Stomach (tissue), 9 donors: ENCODE measurements around the gene SLMAP. TPM values are rescaled to one million over a fixed set of nuclear protein-coding genes. Genes with fewer than 3 reads are reported as not detected.

Experiments
- DNase-seq, 2 donors: peaks; one replicate each; pipeline versions ENCODE4 v3.0.0 to v3.0.0-alpha.2; 2013 to 2019
- H3K27ac ChIP-seq, 5 donors: fragments of 200-600 bp in 4 of 5; sonication (generic) in 4 of 5; one replicate each; pipeline ENCODE4 v1.5.1; 2013 to 2019; ENCODE audit warnings: mild to moderate bottlenecking in 1 of 5, moderate library complexity in 1 of 5
- H3K27me3 ChIP-seq, 3 donors: fragments of 200-600 bp; sonication (generic); one replicate each; pipeline ENCODE4 v1.5.1; 2017 to 2019; ENCODE audit warnings: mixed run types in 1 of 3
- H3K36me3 ChIP-seq, 4 donors: fragments of 200-600 bp; sonication (generic); 1 replicate in 3 of 4; 2 replicates in 1 of 4; pipeline ENCODE4 v1.5.1; 2016 to 2019
- H3K4me1 ChIP-seq, 4 donors: fragments of 200-600 bp; sonication (generic); one replicate each; pipeline ENCODE4 v1.5.1; 2016 to 2019
- H3K4me3 ChIP-seq, 4 donors: fragments of 200-600 bp; sonication (generic) in 3 of 4; one replicate each; pipeline ENCODE4 v1.5.1; 2016 to 2019; ENCODE audit warnings: mild to moderate bottlenecking in 1 of 4
- H3K9me3 ChIP-seq, 4 donors: fragments of 200-600 bp; sonication (generic); one replicate each; pipeline ENCODE4 v1.5.1; 2016 to 2019
- CTCF ChIP-seq, 7 experiments: fragments of 450-650 bp in 4 of 7; fragments of 200-600 bp in 3 of 7; sonication (generic) in 3 of 7; IDR thresholded peaks; one replicate each; pipeline ENCODE4 v1.5.1; 2016 to 2019; ENCODE audit warnings: antibody characterized with exemption in 7 of 7, control low read depth in 2 of 7, mild to moderate bottlenecking in 1 of 7
- EP300 ChIP-seq: sonication (generic); formaldehyde crosslinking; IDR thresholded peaks from one replicate; pipeline ENCODE4 v1.6.1; 2017; ENCODE audit warnings: antibody characterized with exemption
- POLR2A ChIP-seq, 4 donors: fragments of 450-650 bp; IDR thresholded peaks; one replicate each; pipeline ENCODE4 v1.6.1; 2016; ENCODE audit warnings: antibody characterized with exemption in 4 of 4, control low read depth in 2 of 4, mild to moderate bottlenecking in 1 of 4, moderate library complexity in 1 of 4
- POLR2AphosphoS5 ChIP-seq, 3 donors: sonication (generic); formaldehyde crosslinking; IDR thresholded peaks; one replicate each; pipeline ENCODE4 v1.6.1; 2016; ENCODE audit warnings: antibody characterized with exemption in 3 of 3
- WGBS, 5 donors: extraction: QIAGEN DNeasy Blood & Tissue Kit in 3 of 5; methylation state at CpG; one replicate each; pipeline versions ENCODE4 v1.1.5 to v1.1.7; 2013 to 2018; 5-methylcytosine and 5-hydroxymethylcytosine counted together
- intact Hi-C: fragments of 100-400 bp; cut with DNase I; formaldehyde crosslinking; loops from one replicate; pipeline ENCODE4 v1.15.1; 2023; ENCODE audit warnings: low total_unique reads
- polyA plus RNA-seq, 3 donors: library from polyadenylated mRNA; stranded (reverse); fragments of 200-250 nt; gene quantifications; one replicate each; pipeline ENCODE4 v1.2.3, GENCODE V29; 2013
- total RNA-seq, 5 donors: library from RNA; depleted of rRNA; stranded (reverse); fragments of >200 nt; gene quantifications; one replicate each; pipeline versions ENCODE4 v1.1.0 to v1.2.3, GENCODE V29; 2014 to 2016
- donor health status: healthy with polysubstance abuse.
- donor health status: Bipolar disorder and iron deficiency.
- donor health status: healthy.

Gene SLMAP
- total and polyA plus RNA-seq, 8 donors: 23.9 to 534 (median 133) TPM

- DNase-seq: no peak
- Histone ChIP-seq H3K36me3 (peaks cover 0 to 6% (median 0%) of the 10 kb centered on the region in 4 donors), H3K27ac (no peak overlapping the region), H3K27me3 (no peaks in the 10 kb centered on the region), H3K4me1 (peaks cover 3 to 39% (median 22%) of the 10 kb centered on the region in 4 donors), H3K4me3 (no peak overlapping the region), H3K9me3 (no peaks in the 10 kb centered on the region)
- intact Hi-C loops: no loop called here
- TF ChIP-seq CTCF (IDR thresholded peaks at IDR 0.05): no peak
- no peak for TF ChIP-seq POLR2A (IDR thresholded peaks at IDR 0.05)
- no peak for TF ChIP-seq POLR2AphosphoS5 (IDR thresholded peaks at IDR 0.05)
- 94 to 99% (median 99%) methylated on average over 3 of the region's 3 CpGs for WGBS, 5 donors
These were observed 12.5 kb downstream of the SLMAP start for GRCh38 chr3:57768595-57768994.

GRCh38 chr3:57770009-57770827 lies 14.1 kb downstream of the SLMAP start:
- 60 to 67% (median 65%) methylated on average over 4 of the region's 4 CpGs for WGBS, 5 donors
- no peak overlapping the region for H3K4me3 ChIP-seq
- intact Hi-C loops: no loop called here
- no peaks in the 10 kb centered on the region for H3K27me3 ChIP-seq
- H3K9me3 ChIP-seq: no peaks in the 10 kb centered on the region
- H3K36me3 ChIP-seq: peaks cover 0 to 4% (median 0%) of the 10 kb centered on the region in 4 donors
- H3K4me1 ChIP-seq: peaks cover 0 to 23% (median 12%) of the 10 kb centered on the region in 4 donors
- no peak overlapping the region for H3K27ac ChIP-seq
- no peak for DNase-seq
- TF ChIP-seq POLR2A (IDR thresholded peaks at IDR 0.05) (no peak), EP300 (no peak), CTCF (IDR thresholded peaks at IDR 0.05) (no peak), POLR2AphosphoS5 (IDR thresholded peaks at IDR 0.05) (no peak)

GRCh38 chr3:57772251-57772650 lies 16.1 kb downstream of the SLMAP start:
- H3K27me3 ChIP-seq: no peaks in the 10 kb centered on the region
- WGBS, 5 donors: 87 to 96% (median 95%) methylated on average over 4 of the region's 4 CpGs
- peaks cover under 1 to 22% (median 13%) of the 10 kb centered on the region in 4 donors for H3K4me1 ChIP-seq
- no peaks in the 10 kb centered on the region for H3K36me3 ChIP-seq
- intact Hi-C loops: no loop called here
- no peaks in the 10 kb centered on the region for H3K9me3 ChIP-seq
- DNase-seq: no peak
- H3K27ac ChIP-seq: no peak overlapping the region
- no peak overlapping the region for H3K4me3 ChIP-seq
- no peak for TF ChIP-seq POLR2AphosphoS5 (IDR thresholded peaks at IDR 0.05)
- no peak for TF ChIP-seq EP300
- no peak for TF ChIP-seq CTCF (IDR thresholded peaks at IDR 0.05)
- no peak for TF ChIP-seq POLR2A (IDR thresholded peaks at IDR 0.05)

GRCh38 chr3:57777774-57778173 lies 21.7 kb downstream of the SLMAP start:
- H3K4me1 ChIP-seq: peaks cover 9 to 46% (median 15%) of the 10 kb centered on the region in 4 donors
- H3K9me3 ChIP-seq: no peaks in the 10 kb centered on the region
- H3K36me3 ChIP-seq: no peaks in the 10 kb centered on the region
- H3K27ac ChIP-seq: peak overlapping the region in 1 of 5 donors; percentile 35
- 21 to 39% (median 24%) methylated on average over 3 of the region's 3 CpGs for WGBS, 5 donors
- intact Hi-C loops: no loop called here
- no peaks in the 10 kb centered on the region for H3K27me3 ChIP-seq
- DNase-seq: no peak
- TF ChIP-seq POLR2AphosphoS5 (IDR thresholded peaks at IDR 0.05): no peak
- TF ChIP-seq POLR2A (IDR thresholded peaks at IDR 0.05): no peak
- TF ChIP-seq EP300: no peak
- TF ChIP-seq CTCF (IDR thresholded peaks at IDR 0.05): no peak
- no peak overlapping the region for H3K4me3 ChIP-seq
